ENCODE data around the gene SLC12A4.

SLC12A4 gene

DNA sequence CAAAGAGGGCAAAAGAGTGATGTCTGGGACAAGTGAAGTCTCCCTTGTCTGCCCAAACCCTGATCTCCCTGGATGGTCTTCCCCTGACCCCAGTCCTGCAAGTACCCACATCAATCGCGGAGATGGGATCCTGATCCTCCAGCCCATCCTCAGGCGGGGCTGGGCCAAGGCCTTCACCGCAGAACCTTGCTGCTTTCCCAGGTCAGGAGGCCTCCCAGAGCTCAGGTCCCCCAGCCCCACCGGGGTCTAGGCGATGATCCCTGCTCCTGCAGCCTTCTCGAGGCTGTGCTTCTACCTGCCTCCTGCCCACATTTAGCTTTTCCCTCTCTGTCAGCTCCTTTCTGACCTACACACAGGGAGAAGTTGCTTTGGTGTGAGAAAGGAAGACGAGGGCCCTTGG lies 6.3 kb downstream of the SLC12A4 start:
- DNase-seq: no peak

DNA sequence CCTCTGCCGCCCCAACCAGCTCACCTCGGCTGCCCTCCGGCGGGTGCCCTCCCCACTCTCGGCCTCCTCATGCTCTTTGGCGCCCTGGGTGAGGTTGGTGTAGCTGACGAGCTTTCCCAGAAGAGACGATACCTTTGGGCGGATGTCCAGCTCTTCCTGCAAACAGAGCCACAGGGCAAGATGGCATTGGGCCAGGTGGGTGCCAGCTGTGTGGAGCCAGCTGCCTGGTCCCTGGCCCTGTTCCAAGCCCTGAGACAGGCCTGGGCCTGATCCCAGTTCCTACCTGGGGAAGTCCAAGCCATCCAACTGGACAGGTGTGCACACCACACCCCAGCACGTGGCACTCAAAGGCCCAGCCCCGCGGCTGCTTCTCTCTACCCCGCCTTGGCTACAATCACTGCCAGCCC lies 6.9 kb downstream of the SLC12A4 start:
- DNase-seq: peak; percentile 91

DNA sequence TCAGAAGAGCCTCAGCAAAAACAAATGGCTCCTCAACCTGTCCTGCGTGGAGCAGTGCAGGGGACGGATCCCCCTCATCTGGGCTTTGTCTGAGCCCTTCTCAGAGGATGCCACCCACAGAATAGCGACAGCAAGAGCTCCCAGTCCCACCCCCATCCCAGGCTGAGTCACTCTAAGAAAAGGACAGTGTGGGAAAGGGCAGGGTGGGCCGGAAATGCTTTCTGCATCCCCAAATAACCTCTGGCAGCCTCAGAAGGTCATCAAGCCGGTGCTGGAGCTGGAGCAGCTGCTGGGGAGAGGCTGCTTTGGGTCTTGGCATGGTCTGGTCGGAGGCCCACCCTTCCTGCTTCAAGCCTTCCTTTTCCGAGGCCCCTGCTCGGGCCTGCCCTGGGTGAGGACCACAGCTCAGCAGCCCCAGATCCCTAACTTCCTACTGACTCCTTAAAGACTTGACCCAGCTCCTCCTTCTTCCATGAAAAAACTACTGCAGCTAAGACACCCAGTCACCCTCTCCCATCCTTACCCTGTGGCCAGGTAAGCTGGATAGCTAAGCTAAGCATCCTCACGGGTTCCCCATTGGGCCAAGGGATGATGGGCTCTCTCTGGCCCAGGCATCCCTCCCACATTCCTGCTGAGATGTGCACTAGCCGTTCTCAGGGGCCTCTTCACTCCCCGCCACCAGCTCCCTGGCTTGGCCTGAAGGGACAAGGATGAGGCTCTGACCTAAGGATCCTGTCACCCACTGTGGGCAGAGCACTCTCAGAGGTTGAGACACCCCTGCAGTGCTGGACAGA lies 8.7 kb downstream of the SLC12A4 start:
- no peak for DNase-seq

DNA sequence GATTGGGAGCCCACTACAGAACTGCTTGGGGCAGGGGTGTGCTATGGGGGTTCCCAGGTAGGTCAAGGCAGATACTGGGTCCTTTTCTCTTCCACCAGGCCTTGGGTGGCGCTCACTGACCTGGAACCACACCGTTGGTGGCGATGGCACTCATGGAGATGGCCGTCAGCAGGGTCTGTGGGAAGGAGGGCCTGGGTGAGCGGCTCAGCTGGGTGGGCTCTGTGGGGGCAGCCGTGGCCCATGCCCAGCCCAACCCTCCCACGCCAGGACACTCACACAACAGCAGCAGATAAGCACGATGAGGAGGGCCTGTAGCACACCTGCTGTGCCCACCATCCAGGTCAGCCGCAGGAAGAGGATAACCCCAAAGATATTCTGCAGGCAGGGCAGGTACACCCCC lies 10.8 kb downstream of the SLC12A4 start:
- no peak for DNase-seq

DNA sequence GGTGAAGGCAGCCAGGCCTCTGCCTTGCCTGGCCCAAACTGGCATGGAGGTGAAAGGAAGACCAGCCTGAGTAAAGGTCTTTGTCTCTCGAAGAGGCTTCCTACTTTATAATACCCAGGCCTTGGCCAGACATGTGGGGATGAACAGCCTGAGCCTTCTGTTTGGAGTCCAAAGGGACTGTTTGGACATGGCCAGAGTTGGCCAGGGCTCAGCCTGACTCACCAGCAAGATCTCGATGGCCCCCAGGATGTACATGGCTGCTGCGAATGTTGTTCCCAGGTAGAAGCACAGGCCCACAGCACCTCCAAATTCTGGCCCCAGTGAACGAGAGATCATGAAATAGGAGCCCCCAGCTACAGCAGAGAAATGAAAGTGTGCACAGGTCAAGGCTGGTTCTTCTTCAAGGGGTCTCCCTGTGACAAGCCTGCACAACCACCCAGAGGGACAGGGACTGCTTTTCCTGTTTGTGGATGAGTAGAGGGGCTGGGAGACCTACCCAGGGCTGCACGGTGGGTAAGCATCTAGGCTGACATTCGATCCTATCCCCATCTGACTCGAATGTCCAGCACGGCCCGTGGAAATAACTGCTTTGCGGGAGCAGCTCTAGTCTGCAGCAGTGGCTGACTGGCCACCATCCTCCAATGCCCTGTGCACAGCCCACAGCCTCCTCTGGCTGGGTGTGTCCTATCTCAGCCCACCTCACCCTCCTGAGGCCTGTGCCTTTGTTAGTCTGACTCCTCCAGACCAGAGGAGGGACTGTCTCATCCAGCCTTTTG lies 13.8 kb downstream of the SLC12A4 start:
- DNase-seq: no peak

DNA sequence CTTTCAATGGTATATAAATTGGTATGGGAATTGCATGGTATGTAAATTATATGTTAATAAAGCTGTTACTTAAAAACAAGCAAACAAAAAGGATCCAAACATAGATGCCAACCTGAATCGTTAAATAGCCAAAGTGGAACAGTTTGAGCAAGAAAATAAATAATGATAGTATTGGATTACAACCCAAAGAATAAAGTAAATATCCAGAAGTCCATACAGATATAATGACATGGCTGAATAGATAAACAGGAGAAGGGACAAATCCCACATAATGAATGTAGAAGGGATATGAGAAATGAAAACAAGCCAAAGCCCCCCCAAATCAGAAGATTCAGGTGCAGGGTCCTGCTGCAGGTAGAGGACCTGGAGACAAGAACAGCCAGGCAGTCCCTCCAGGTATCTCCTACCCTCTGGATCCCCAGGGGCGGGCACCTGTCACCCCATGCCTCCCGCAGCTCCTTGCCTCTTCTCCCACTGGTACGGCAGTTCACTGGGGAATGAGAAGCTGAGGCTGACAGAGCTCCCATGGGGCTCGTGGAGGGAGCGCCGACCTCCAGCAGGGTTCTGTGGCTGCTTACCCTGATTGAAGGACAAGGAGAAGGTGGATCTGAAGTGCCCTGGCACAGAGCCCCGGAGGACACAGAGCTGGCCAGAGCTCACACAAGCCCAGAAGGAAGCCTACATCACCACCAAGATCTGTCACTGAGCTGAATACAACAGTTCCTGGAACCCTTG lies 14.6 kb downstream of the SLC12A4 start:
- DNase-seq: no peak

DNA sequence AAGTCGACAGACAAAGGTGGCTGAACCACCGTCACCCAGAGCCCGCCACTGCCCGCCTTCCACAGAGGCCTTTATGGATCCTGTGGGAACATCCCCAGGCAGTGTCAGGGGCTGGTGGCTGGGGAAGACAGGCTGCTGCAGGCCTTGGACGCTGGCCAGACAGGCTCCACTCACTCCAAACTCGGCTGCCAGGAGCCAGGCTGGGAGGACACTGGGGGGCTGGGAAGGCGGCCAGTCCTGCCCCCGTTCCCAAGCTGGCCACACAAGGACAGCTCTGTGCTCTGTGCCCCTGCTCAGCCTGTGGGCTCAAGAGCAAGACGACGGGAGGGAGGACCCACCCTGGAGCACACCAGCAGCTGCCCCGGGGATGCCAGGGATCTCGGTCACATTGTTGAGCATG lies 17.0 kb downstream of the SLC12A4 start:
- DNase-seq: no peak

DNA sequence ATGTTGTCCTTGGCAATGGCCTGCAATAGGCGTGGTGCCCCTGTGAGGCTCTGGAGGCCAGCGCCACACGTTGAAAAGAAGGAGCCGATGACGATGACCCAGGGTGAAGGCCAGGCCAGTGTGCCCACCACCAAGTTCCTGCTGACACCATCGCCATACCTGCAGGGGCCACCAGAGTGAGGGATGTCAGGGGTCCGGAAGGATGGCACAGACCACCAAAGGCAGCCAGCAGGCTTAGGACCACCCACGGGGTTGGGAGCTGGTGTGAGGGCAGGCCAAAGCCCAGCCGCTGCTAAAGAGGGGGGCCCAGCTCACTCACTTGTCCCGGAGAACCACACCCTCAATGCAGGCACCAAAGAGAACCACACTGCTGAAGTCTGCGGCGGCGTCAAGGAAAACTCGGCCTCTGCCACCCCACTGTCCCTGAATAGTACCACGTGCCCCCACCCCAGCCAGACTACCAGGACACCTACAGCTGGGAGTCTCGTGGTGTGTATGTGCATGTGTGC lies 18.0 kb downstream of the SLC12A4 start:
- DNase-seq: no peak

DNA sequence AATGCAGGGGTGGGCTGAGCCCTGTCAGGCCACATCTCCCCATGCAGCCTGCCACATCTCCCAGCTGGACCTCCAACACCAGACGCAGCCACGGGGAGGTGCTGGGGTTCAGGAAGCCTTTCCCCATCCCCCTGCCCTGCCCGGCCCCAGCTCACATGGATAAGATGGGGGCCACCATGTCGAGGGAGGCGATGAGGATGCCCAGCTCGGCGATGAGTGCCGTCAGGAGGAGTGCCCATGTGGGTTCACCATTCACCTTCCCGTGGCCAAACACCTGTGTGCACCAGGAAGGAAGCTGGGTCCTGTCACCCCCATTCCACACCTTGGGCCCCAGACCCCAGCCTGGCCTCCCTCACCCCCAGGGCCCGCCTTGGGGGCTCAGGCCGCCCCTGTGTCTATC lies 18.8 kb downstream of the SLC12A4 start:
- DNase-seq: no peak

DNA sequence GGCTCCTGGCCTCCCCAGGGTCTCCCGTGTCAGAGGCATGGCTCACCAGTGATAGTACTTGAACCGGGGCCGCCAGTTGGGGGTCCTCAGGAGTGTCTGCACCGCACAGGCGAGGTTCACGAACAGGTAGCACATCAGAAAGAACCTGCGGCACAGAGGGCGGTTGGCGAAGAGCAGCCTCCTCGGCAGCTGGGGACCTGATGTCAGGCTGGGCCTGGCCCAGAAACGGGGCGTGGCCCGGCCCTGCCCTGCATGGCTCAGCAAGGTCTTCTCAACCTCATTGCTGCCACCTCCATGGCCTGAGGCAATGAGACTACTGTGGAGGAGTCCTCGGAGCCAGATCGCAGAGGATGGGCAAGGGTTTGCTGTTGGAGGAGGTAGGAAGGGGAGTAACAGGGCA lies 20.4 kb downstream of the SLC12A4 start:
- DNase-seq: no peak

DNA sequence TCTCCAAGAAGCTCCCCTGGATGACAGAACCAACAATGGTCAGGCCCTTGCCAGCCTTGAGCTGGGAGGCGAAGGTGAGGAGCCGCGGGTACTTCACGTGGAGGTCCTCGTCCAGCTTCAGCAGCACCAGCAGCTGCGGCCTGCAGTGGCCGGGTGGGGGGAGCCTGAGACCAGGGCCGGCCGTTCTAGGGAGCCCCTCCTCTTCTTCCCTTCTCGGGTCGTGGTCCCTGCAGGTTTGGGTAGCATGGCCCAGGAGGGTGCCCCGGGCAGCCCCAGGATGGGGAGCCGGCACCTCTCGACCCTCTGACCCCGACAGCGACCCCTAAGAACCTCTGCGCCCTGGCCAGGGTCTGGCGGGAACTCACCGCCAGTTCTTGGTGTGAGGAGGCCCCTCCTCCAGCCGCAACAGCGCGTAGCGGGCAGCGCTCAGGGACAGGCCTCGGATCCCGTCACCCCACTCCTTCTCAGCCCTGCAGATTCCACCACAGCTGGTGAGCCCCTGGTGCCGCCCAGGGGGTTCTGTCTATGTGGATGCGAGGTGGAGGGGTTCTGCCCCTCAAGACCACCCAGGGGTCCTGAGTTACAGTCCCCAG lies 21.4 kb downstream of the SLC12A4 start:
- DNase-seq: no peak

DNA sequence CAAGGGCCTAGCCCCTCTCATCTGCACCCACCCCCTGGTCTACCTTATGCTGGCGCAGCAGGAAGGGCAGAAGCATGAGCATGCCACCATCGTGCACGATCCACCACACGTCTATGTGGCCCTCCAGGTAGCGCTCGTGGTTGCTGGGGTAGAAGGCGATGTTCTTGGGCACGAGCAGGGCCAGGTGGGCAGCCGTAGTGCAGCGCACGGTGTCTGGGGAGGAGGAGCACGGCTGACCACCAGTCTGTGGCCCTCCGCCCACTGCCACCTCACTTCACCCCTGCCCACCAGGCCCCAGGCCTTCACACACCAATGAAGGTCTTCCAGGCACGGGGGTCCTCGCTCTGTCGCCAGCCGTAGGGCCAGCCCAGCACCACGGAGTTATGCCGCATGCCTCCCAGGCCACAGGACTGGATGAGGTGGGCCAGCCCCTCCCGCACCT lies 22.3 kb downstream of the SLC12A4 start:
- no peak for DNase-seq

DNA sequence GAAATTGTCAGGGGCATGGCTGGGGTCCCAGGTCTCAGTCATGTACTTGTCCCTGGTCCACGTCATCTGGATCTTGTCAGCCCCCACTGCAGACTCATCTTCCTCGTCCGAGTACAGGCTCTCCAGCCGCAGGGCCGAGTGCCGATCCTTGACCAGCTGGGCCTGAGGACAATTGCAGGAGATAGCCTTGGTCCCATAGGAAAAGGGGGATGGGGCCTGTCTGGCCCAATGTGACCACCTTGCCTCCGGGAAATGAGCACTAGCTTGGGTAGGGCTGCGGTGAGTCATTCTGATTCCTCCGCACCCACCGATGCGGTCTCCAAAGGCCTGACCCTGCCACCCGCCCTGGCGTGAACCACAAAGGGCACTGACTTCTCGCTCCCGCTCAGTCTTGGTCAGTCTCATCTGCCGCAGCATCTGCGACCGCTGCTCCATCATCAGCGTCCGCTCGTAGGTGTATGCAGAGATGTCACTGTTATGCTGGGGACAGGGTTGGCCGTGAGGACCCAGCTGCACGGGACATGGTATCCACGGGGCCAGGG lies 23.0 kb downstream of the SLC12A4 start:
- DNase-seq: no peak

DNA sequence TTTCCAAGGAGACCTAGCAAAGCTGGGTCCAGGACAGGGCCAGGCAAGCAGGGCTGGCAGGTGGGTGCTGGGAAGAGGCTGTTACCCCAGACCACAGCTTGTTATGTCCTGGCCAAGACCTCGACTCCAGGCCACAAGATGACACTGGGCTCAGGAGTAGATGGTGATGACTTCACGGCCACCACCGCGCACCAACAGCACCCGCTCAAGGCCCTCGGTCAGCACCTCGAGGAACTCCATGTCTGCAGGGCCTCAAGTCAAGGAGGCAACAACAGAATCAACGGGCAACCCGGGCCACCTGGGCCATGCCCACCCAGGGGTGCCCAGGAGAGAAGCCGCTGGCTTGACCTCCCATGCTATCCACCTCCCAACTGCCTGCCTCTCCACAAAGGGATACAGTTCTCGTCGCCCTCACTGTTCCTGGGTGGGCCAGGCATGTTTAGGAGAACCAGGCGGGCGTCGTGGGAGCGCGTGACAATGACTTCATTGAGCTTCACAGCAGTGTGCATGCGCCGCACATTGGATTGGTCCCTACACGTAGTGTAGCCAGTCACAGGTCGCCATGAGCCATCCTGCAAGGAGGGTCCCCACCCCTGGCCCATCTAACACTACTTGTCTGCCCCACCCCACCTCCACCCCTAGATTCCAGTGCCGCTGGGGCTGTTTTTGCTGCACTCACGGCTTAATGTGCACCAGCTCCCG lies 23.6 kb downstream of the SLC12A4 start:
- DNase-seq: no peak

DNA sequence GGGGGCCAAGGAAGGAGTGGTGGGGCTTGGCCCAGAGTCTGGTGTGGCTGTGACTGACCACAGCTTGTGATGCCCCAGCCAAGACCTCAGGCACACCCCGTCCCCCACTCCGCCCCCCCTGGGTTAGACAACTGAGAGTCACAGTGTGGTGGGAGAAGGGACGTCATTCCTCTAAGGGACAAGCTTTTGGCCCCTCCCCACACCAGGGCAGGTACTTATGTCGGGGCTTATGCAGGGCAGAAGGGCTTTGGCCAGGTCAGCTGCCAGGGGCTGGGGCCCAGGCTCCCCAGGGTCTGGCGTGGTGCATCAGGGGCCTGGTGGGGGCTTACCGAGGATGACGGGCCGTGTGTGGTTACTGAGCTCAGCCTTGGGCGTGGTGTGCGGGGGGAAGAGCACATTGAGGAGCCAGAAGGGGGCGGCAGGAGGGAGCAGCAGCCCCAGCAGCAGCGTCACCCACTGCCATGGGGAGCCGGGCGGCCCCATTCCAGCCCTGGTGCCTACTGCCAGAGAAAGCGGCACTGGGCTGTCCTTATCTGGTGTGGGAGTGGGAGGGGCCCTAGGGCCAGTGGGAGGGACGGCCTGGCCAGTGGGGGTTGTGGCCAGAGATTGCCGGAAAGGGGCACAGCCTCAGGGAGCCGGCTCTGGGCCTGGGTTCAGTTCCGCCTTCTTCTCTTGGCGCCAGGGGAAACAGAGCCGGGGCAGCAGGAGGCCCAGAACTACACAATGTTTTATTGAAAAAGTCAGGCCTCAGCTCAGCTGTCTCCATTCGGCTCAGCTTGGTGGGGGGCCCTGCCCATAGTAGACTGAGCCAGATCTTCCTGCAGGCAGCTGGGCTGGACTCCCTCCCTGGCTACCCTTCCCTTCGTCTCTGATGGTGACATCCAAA lies 24.6 kb downstream of the SLC12A4 start, which contains the start of gene LCAT:
TSS of gene LCAT (minus strand) at position 502 of the 886 bp plus-strand sequence. CDS start at position 483, 19 bp downstream.
- DNase-seq: no peak

DNA sequence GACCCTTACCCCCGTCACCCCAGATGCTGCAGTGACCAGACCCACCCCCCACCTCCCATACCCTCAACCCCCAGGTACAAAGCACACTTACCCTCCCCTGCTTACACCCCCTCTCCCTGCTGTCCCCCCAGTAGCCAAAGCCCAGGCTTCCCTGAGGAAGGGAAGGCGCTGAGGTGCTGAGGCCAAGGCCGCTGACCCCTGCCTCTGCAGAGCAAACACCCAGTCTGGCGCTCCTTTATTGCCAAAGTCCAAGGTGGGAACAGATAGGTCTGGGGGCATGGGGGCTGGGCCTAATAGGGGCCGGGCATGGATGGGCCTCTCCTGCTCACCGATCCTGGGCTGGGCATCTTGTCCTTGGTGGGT lies 25.2 kb downstream of the SLC12A4 start:
- DNase-seq: no peak

DNA sequence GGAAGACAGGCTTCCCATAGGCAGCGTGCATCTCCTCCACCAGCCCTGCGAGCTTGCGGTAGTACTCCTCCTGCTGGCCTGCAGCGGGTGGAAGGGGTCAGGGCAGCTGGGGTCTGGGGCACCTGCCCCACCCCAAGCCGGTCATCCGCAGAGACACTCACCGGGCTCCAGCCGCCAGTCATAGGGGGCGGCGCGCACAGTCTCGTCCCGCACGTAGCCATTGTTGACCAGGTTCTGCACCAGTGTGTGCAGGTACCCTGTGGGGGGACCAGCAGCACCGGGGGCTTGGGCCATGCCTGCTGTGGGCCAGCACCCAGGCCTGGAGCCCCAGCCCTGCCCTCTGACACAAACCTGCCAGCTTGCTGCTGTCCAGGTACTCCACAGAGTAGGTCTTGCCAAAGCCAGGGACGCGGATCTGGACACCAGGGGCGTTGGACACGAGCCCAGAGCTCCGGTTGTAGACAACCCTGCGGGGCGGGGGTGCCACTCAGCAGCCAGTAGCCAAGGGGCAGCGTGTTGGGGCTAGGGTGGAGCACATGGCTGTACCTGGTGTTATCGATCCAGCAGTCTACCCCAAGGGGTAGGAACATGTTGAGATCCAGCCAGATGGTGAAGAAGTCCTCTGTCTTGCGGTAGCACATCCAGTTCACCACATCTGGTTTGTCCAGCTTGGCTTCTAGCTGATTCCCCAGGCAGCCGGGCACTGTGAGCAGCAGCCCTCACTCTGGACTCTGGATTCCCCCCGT lies 25.8 kb downstream of the SLC12A4 start:
- no peak for DNase-seq

DNA sequence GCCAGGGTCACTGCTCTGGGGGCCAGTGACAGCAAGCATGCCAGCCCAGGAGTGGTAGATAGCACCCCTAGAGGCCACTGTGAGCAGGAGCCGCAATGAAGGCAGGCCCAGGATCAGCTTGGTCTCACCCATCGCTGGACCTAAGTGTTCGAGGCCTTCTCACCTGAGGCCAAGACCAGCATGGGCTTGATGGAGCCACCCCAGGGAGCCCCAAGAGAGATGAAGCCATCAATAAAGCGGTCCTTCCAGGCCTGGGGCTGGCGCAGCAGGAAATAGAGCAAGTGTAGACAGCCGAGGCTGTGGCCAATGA lies 26.3 kb downstream of the SLC12A4 start:
- no peak for DNase-seq

DNA sequence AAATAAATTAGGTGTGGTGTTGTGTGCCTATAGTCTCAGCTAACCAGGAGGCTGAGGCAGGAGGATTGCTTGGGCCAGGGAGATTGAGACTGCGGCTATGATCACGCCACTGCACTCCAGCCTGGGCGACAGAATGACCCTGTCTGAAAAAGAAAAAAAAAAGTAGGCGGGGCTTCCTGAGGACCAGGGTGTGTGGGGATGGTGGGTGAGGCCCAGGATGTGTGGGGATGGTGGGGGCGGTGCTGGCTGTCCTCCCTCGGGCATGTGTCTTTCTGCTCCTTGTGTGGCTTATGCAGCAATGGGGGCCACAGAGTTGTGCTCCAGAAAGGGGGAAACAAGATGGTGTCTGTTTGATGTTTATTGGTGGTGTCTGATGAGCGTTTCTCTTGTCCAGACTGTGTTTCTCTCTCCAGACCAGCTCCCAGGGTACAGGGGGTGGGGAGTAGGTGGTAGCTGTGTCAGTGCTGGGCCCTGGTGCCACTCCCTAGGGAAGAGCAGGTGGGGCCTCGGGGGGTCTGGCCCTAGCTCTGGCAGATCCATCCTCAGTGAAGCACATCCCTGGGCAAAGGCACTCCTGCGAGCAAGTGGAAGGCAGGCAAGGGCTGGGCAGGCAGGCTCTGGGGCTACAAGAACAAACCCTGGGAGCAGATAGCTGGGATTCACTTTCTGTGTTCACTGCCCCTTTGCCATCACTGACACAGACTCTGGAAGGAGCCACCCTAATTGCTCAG lies 26.8 kb downstream of the SLC12A4 start:
- no peak for DNase-seq
